Measurements from ENCODE around the gene RHBDD2.
"Not testable (repeated sequence)": the region's sequence is repeated elsewhere in the genome, so short reads cannot be mapped to it uniquely, and the experiment has no call there.

RHBDD2 gene

GRCh38 chr7:75884476-75884875 is 5.6 kb downstream of the RHBDD2 start:
- DNase-seq (ENCODE audit: extremely low read depth, low read depth) = no peak
- TF ChIP-seq, protein P1, sequence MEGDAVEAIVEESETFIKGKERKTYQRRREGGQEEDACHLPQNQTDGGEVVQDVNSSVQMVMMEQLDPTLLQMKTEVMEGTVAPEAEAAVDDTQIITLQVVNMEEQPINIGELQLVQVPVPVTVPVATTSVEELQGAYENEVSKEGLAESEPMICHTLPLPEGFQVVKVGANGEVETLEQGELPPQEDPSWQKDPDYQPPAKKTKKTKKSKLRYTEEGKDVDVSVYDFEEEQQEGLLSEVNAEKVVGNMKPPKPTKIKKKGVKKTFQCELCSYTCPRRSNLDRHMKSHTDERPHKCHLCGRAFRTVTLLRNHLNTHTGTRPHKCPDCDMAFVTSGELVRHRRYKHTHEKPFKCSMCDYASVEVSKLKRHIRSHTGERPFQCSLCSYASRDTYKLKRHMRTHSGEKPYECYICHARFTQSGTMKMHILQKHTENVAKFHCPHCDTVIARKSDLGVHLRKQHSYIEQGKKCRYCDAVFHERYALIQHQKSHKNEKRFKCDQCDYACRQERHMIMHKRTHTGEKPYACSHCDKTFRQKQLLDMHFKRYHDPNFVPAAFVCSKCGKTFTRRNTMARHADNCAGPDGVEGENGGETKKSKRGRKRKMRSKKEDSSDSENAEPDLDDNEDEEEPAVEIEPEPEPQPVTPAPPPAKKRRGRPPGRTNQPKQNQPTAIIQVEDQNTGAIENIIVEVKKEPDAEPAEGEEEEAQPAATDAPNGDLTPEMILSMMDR (IDR thresholded peaks at IDR 0.05; ENCODE audit: low read depth, low read length, missing control alignments) = no peak
- H3K4me3 ChIP-seq (replicated peaks; ENCODE audit: low read depth, low read length) = no peak overlapping the region

DNA sequence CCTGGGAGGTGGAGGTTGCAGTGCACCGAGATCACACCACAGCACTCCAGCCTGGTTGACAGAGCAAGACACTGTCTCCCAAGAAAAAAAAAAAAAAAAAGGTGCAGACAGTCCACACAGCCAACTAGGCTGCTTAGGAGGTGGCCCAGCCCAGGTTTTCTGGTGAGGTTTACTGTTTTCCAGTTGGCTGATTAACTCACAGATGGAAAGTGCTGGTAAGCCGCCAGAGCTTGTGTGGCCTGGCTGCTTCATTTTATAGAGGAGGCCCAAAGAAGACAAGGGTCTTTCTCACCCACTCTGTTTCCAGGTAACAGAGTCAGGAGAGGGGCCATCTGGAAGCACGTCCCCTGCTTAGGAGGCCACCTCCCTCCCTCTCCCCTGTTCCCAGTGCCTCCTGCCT is 6.2 kb downstream of the RHBDD2 start:
- no peak overlapping the region for H3K4me3 ChIP-seq (replicated peaks; ENCODE audit: low read depth, low read length)
- TF ChIP-seq, protein P1 (IDR thresholded peaks at IDR 0.05; ENCODE audit: low read depth, low read length, missing control alignments) = no peak
- DNase-seq (ENCODE audit: extremely low read depth, low read depth) = no peak

GRCh38 chr7:75887669-75888369 is 9.0 kb downstream of the RHBDD2 start:
- TF ChIP-seq, protein P1 (IDR thresholded peaks at IDR 0.05; ENCODE audit: low read depth, low read length, missing control alignments) = no peak
- DNase-seq (ENCODE audit: extremely low read depth, low read depth) = no peak
- H3K4me3 ChIP-seq (replicated peaks; ENCODE audit: low read depth, low read length) = no peak overlapping the region

DNA sequence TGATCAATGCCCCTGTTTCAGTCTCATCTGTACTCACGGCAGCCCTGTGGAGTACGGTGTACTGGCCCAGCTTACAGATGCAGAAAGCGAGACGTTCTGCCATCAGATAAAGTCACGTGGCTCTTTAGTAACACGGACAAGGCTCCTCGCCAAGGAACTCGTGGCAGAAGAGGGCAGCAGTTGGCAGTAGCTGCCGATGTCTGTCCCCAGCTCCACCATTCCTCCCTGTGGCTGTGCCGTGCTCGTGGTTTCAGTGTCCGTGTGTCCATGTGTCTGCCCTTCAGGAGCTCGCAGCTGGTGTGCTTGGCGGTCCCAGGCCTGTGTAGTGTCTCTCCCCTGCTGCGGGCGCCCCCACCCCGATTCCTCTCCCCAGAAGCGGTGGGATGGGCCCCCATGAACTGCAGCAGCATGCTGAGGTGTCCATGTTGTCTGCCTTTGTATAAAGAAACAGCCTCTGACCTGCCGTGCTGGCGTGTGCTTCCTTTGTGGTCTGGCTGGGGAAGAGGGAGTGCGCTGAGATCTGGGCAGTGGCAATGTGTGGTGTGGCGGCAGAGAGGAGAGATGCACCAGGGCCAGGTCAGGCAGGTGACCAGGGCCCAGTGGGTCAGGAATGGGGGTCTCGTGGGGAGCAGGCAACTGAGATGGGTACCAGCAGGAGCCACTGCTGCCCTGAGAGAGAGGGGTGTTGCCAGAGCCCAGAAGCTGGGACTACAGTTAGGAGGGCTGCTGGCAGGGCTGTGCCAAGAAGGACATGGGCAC is 9.8 kb downstream of the RHBDD2 start:
- H3K4me3 ChIP-seq (replicated peaks; ENCODE audit: low read depth, low read length) = no peak overlapping the region
- DNase-seq (ENCODE audit: extremely low read depth, low read depth) = no peak
- TF ChIP-seq, protein P1 (IDR thresholded peaks at IDR 0.05; ENCODE audit: low read depth, low read length, missing control alignments) = no peak

DNA sequence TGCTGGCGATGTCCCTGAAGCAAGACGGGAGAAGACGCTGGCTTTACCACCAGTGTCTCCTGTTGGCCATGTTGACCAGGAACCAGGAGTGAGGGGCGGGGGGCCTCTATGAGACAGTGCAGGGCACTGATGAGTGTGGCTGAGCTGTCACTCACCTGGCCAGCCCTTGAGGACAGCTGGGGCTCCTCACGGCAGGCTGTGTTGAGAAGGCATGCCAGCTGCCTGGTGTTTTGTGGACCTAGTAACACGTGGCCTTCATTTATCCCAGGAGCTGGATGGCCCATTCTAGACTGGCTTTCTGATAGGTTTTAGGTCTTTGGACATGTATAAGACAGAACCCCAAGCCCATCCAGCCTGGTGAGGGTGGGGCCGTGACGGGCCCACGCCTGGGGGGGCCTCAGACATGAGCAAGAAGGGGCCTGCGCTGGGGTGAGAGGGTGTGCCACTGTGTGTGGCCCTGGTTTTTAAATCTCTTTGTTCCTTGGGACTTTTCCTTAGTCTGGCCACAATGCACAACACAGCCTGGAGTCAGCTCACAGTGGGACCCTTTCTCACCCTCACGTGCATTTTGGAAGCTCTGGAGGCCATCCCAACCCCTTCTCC is 10.5 kb downstream of the RHBDD2 start:
- no peak for DNase-seq (ENCODE audit: extremely low read depth, low read depth)
- no peak overlapping the region for H3K4me3 ChIP-seq (replicated peaks; ENCODE audit: low read depth, low read length)
- TF ChIP-seq, protein P1 (IDR thresholded peaks at IDR 0.05; ENCODE audit: low read depth, low read length, missing control alignments) = no peak

DNA sequence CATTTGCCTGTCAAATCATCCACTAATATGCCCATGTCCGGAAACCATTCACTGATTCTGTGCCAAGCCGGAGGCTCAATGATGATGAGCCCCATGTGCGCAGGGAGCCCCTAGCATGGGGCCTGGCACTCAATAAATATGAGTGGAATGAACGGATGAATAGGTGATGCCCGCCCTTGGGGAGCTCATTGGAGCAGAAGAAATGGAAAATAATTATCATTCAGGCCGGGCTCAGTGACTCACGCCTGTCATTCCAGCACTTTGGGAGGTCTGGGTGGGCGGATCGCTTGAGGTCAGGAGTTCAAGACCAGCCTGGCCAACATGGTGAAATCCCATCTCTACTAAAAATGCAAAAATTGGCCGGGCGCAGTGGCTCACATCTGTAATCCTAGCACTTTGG is 11.0 kb downstream of the RHBDD2 start:
- TF ChIP-seq, protein P1 (IDR thresholded peaks at IDR 0.05; ENCODE audit: low read depth, low read length, missing control alignments) = no peak
- DNase-seq (ENCODE audit: extremely low read depth, low read depth) = no peak
- H3K4me3 ChIP-seq (replicated peaks; ENCODE audit: low read depth, low read length) = no peak overlapping the region

DNA sequence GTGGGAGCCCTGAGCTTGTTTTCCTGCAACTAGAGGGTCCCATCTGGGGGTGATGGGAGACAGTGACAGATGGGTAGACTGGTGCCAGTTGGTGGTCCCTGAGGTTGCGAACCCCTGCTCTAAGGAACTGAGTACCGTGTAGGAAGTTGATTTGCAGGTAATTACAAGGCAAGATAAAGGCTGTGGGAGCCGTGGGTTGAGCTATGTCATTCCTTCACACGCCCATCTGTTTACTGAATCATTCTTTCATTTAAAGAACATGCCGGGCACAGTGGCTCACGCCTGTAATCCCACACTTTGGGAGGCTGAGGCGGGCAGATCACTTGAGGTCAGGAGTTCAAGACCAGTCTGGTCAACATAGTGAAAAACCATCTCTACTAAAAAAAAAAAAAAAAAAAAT is 12.4 kb downstream of the RHBDD2 start:
- H3K4me3 ChIP-seq (replicated peaks; ENCODE audit: low read depth, low read length); DNase-seq (ENCODE audit: extremely low read depth, low read depth): not testable (repeated sequence)
